GM18951 (cell line): Measurements from ENCODE around the gene COQ4.

Experiments
- POLR2A ChIP-seq: IDR thresholded peaks from 4 replicates; pipeline ENCODE4 v1.6.1; 2011; ENCODE audit warnings: mild to moderate bottlenecking; ENCODE audit not compliant: insufficient read length, insufficient read depth; ENCODE audit errors: extremely low read depth
- in situ Hi-C: fragments of 300-500 bp; cut with MboI; formaldehyde crosslinking; loops from one replicate; pipeline ENCODE4 v1.12.0; 2022; ENCODE audit warnings: low sequenced_read_pairs, mixed read lengths, inconsistent platforms; ENCODE audit not compliant: unreplicated experiment

COQ4 gene

GRCh38 chr9:128383007-128383753, 60.5 kb downstream of the COQ4 start:
- TF ChIP-seq POLR2A: no peak
- in situ Hi-C loops: no loop called here
